ENCODE measurements around the gene TOR1AIP2.

DNA sequence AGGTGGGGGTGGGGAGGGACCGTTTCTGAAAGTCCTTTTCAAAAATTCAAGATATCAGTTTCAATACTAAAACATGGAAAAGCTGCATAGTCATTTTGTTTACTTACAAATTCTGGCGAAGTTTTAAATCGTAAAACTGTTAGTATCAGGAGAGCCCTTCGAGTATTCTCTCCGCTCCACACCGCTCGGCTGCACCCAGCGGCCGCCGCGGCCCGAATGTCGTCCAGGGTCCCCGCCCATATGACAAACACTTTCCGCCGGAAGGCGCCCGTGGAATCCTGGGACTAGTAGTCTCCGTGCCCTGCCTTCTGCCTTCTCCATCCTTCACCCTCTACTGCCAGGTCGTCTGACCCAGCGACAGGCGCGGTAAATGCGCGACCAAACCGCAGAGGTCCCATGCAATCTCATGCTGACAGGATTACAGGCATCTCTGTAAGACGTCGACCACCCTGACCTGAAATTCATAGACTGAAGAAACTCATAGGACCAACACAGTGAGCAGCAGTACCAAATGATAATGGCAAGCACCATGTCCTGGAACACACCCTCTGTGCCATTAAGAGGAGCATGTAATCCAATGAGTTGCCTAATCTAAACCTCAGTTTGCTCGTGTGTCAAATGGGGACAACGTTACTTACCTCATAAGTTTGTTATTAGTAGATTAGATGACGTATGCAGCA, at the start of gene TOR1AIP2:
- TF ChIP-seq, protein P1, sequence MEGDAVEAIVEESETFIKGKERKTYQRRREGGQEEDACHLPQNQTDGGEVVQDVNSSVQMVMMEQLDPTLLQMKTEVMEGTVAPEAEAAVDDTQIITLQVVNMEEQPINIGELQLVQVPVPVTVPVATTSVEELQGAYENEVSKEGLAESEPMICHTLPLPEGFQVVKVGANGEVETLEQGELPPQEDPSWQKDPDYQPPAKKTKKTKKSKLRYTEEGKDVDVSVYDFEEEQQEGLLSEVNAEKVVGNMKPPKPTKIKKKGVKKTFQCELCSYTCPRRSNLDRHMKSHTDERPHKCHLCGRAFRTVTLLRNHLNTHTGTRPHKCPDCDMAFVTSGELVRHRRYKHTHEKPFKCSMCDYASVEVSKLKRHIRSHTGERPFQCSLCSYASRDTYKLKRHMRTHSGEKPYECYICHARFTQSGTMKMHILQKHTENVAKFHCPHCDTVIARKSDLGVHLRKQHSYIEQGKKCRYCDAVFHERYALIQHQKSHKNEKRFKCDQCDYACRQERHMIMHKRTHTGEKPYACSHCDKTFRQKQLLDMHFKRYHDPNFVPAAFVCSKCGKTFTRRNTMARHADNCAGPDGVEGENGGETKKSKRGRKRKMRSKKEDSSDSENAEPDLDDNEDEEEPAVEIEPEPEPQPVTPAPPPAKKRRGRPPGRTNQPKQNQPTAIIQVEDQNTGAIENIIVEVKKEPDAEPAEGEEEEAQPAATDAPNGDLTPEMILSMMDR (IDR thresholded peaks at IDR 0.05) = peak in 4 of 6 experiments; percentile 6 to 20 (median 10)
- TF ChIP-seq POLR2A (IDR thresholded peaks at IDR 0.05) = peak in 3 of 4 donors; percentile 96 to 99 (median 97)
